SU-DHL-6 (cell line): ENCODE measurements around the gene F8.

Experiments
- EZH2phosphoT487 ChIP-seq: fragments of 200-600 bp; sonication (generic), shearing (Covaris generic); conservative IDR thresholded peaks from 2 replicates; pipeline ENCODE4 v1.6.1; 2018; ENCODE audit warnings: mild to moderate bottlenecking, antibody characterized with exemption, low read length, moderate library complexity, mixed read lengths
- TF ChIP-seq, protein P1 (sequence below): fragments of 200-600 bp; sonication (generic); IDR thresholded peaks from one replicate; pipeline ENCODE4 v1.5.1; 2017; ENCODE audit warnings: antibody characterized with exemption, mild to moderate bottlenecking, low read length, moderate library complexity; ENCODE audit not compliant: insufficient read depth, poor library complexity, severe bottlenecking

DNA sequence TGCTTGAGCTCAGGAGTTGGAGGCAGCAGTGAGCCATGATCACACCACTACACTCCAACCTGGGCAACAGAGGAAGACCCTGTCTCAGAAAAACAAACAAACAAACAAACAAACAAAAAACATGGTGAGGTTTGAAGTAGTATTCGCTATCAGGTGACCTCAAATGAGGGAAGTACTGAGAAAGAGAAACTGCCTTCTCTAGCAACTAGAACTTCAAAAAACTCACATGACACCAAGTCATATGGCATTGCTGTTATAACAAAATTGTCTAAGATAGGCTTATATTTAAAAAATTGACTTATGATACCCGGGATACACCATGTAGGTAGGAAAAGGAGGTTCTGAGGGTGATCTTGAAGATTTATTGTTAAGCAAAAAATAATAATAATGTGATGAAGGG lies 227.5 kb downstream of the F8 start:
- TF ChIP-seq EZH2phosphoT487, result no peak
- TF ChIP-seq, protein P1, sequence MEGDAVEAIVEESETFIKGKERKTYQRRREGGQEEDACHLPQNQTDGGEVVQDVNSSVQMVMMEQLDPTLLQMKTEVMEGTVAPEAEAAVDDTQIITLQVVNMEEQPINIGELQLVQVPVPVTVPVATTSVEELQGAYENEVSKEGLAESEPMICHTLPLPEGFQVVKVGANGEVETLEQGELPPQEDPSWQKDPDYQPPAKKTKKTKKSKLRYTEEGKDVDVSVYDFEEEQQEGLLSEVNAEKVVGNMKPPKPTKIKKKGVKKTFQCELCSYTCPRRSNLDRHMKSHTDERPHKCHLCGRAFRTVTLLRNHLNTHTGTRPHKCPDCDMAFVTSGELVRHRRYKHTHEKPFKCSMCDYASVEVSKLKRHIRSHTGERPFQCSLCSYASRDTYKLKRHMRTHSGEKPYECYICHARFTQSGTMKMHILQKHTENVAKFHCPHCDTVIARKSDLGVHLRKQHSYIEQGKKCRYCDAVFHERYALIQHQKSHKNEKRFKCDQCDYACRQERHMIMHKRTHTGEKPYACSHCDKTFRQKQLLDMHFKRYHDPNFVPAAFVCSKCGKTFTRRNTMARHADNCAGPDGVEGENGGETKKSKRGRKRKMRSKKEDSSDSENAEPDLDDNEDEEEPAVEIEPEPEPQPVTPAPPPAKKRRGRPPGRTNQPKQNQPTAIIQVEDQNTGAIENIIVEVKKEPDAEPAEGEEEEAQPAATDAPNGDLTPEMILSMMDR, result no peak
